ENCODE results near the gene ANTXR2. TPM values are rescaled to one million over a fixed set of nuclear protein-coding genes. Genes with fewer than 3 reads are reported as not detected.
"Not testable (repeated sequence)": the region's sequence is repeated elsewhere in the genome, so short reads cannot be mapped to it uniquely, and the experiment has no call there.

The ANTXR2 gene
- total and polyA plus RNA-seq, 11 donors, result 7.0 to 76.7 (median 46.6) TPM

DNA sequence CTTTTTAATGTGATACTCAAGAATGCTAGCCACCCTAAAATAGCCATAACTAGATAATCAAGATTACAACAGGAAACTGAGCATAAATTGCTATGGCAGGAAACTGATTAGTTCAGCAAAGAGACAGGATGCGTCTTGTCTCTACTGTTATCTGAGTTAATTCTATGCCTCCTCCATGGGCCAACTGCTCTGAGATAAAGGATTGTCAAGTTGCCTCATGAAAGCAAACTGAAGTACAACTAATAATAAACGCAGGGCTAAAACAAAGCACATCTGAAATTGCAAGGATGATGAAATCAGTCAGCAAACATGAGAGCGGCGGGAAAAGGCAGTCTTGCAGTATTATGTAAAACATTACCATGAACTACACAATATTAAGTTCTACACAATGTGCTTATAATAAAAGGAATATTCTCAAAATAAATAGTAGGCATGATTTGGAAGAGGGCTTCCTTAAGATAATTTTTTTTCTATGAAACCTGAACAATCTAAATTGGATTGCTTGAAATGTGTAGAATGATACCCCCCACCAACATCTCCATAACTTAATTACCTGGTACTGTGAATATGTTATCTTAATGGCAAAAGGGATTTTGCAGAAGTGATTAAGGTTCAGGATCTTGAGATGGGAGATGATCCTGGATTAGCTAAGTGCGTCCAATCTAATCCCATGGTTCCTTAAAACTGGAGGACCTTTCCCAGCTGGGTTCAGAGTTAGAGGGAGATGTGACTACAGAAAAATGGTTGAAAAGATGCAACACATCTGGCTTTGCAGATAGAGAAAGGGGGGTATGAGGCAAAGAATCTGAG is 65.9 kb downstream of the ANTXR2 start:
- H3K27ac ChIP-seq, result peak overlapping the region in 2 of 12 donors; percentile 5 to 65
- intact Hi-C loops (cut with DNase I), result no loop called here
- H3K9me3 ChIP-seq, result peaks cover 0 to 25% (median 9%) of the 10 kb centered on the region in 12 donors
- WGBS, 4 donors, result 35 to 41% (median 38%) methylated on average over 5 of the region's 5 CpGs
- H3K36me3 ChIP-seq, result peaks cover 0 to 19% (median 9%) of the 10 kb centered on the region in 9 donors
- ATAC-seq, result peak in 3 of 4 donors; percentile 37 to 66 (median 63)
- H3K4me1 ChIP-seq, result peaks cover 0 to 43% (median 9%) of the 10 kb centered on the region in 12 donors
- DNase-seq, result no peak
- no peak overlapping the region for H3K4me3 ChIP-seq
- no peaks in the 10 kb centered on the region for H3K27me3 ChIP-seq
- no peak for TF ChIP-seq POLR2A (IDR thresholded peaks at IDR 0.05)
- TF ChIP-seq, protein P1, sequence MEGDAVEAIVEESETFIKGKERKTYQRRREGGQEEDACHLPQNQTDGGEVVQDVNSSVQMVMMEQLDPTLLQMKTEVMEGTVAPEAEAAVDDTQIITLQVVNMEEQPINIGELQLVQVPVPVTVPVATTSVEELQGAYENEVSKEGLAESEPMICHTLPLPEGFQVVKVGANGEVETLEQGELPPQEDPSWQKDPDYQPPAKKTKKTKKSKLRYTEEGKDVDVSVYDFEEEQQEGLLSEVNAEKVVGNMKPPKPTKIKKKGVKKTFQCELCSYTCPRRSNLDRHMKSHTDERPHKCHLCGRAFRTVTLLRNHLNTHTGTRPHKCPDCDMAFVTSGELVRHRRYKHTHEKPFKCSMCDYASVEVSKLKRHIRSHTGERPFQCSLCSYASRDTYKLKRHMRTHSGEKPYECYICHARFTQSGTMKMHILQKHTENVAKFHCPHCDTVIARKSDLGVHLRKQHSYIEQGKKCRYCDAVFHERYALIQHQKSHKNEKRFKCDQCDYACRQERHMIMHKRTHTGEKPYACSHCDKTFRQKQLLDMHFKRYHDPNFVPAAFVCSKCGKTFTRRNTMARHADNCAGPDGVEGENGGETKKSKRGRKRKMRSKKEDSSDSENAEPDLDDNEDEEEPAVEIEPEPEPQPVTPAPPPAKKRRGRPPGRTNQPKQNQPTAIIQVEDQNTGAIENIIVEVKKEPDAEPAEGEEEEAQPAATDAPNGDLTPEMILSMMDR (IDR thresholded peaks at IDR 0.05), result no peak

DNA sequence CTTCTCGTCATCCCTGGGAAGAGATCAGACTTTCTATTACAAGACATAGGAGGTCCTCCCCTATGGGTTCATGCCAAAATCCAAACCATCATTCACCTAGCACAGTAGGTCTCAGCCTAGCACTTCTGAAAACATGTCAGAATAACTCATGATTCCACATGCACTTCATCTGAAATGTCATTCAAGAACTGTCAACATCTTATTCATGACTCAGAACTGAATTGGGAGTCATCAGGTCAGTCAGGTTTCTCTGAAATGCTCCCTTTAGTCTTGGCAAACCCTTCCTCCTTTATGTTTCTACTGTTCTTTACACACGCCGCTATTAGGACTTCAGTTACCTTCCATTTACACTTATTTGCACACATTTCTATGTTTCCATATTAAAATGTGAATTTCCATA is 67.2 kb downstream of the ANTXR2 start:
- Histone ChIP-seq H3K27me3 (no peaks in the 10 kb centered on the region), H3K36me3 (peaks cover 0 to 20% (median 9%) of the 10 kb centered on the region in 9 donors), H3K4me1 (peaks cover 0 to 38% (median 9%) of the 10 kb centered on the region in 12 donors), H3K9me3 (peaks cover 0 to 27% (median 9%) of the 10 kb centered on the region in 12 donors), H3K27ac (peak overlapping the region in 1 of 12 donors; percentile 65), H3K4me3 (no peak overlapping the region)
- 89 to 95% (median 95%) methylated on average over 3 of the region's 3 CpGs for WGBS, 4 donors
- no peak for TF ChIP-seq POLR2A (IDR thresholded peaks at IDR 0.05)
- TF ChIP-seq, protein P1 (IDR thresholded peaks at IDR 0.05), result no peak
- intact Hi-C loops (cut with DNase I), result no loop called here
- ATAC-seq (peak in 1 of 4 donors; percentile 16), DNase-seq (no peak)

DNA sequence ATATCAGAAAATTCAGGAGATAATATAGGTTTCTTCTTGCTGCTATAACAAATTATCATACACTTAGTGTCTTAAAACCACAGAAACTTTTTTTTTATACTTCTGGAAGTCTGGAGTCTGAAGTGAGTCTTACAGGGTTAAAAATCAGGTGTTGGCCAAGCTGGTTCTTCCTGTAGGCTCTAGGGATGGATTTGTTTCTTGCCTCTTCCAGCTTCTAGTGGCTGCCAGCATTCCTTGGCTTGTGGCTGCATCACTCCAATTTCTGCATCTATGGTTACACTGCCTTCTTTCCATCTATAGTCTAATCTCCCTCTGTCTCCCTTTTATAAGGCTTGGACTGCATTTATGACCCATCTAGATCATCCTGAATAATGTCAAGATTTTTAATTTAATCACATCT is 68.7 kb downstream of the ANTXR2 start:
- DNase-seq (no peak), ATAC-seq (no peak)
- Histone ChIP-seq H3K4me1 (peaks cover 0 to 28% (median 9%) of the 10 kb centered on the region in 12 donors), H3K36me3 (peaks cover 0 to 22% (median 7%) of the 10 kb centered on the region in 9 donors), H3K9me3 (peaks cover 0 to 27% (median 9%) of the 10 kb centered on the region in 12 donors), H3K27ac (no peak overlapping the region), H3K27me3 (no peaks in the 10 kb centered on the region), H3K4me3 (no peak overlapping the region)
- intact Hi-C loops (cut with DNase I), result no loop called here
- TF ChIP-seq, protein P1 (IDR thresholded peaks at IDR 0.05), result no peak
- TF ChIP-seq POLR2A (IDR thresholded peaks at IDR 0.05), result no peak

DNA sequence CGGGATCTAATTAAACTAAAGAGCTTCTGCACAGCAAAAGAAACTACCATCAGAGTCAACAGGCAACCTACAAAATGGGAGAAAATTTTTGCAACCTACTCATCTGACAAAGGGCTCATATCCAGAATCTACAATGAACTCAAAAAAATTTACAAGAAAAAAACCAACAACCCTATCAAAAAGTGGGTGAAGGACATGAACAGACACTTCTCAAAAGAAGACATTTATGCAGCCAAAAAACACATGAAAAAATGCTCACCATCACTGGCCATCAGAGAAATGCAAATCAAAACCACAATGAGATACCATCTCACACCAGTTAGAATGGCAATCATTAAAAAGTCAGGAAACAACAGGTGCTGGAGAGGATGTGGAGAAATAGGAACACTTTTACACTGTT is 70.5 kb downstream of the ANTXR2 start:
- DNase-seq; H3K27ac ChIP-seq; ATAC-seq; H3K4me3 ChIP-seq; intact Hi-C loops (cut with DNase I); H3K27me3 ChIP-seq: not testable (repeated sequence)
- Histone ChIP-seq H3K36me3 (peaks cover 0 to 17% (median under 1%) of the 10 kb centered on the region in 9 donors), H3K9me3 (peaks cover 0 to 27% (median 9%) of the 10 kb centered on the region in 12 donors), H3K4me1 (peaks cover 0 to 17% (median 8%) of the 10 kb centered on the region in 12 donors)
- WGBS, 4 donors, result 80 to 93% (median 90%) methylated on average over 1 of the region's 1 CpG; no CpG with 5 or more reads in 1 of the 4 donors

DNA sequence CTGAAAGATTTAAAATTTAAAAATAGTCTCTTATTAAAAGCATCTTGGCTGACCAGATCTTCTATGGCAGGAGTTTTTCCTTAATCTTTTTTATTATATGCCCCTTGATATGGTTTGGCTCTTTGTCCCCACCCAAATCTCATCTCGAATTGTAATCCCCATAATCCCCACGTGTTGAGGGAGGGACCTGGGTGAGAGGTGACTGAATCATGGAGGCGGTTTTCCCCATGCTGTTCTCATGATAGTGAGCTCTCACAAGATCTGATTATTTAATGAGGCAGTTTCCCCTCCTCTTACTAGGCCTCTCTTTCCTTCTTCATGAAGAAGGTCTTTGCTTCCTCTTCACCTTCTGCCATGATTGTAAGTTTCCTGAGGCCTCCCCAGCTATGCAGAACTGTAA is 74.0 kb downstream of the ANTXR2 start:
- DNase-seq; ATAC-seq; H3K4me3 ChIP-seq; H3K27ac ChIP-seq; H3K36me3 ChIP-seq; intact Hi-C loops (cut with DNase I); H3K4me1 ChIP-seq; H3K27me3 ChIP-seq: not testable (repeated sequence)
- WGBS, 4 donors, result 81 to 85% (median 84%) methylated on average over 3 of the region's 3 CpGs
- H3K9me3 ChIP-seq, result peaks cover 0 to 14% (median under 1%) of the 10 kb centered on the region in 12 donors

Measured in heart left ventricle (tissue), 16 donors.